Mesenteric fat pad (tissue), 1 donor: ENCODE data around the gene MLLT6. TPM values are rescaled to one million over a fixed set of nuclear protein-coding genes. Genes with fewer than 3 reads are reported as not detected.

Experiments used
- DNase-seq: peaks from one replicate; pipeline ENCODE4 v3.0.0-alpha.2; 2020; ENCODE audit warnings: low spot score
- long read RNA-seq: library from polyadenylated mRNA; unstranded; transcript quantifications from one replicate; pipeline ENCODE4 v2.0.0, GENCODE V29; 2020
- total RNA-seq: library from RNA; stranded (reverse); fragmentation: NEBNext Ultra II Directional; extraction: Animal tissue kit (Norgen Biotek cat#: 25700); gene quantifications from one replicate; pipeline ENCODE4 v1.2.1, GENCODE V29; 2021
- donor health status: DM: yes; HTN: yes; CAD: no.

Gene MLLT6
- 77.0 TPM for total RNA-seq
- long read RNA-seq, transcript MLLT6-205 (1 exons, 2,937 nt): major isoform, 42 of 77 reads
- long read RNA-seq, partial matches to known transcripts: 15 of 77 reads
- long read RNA-seq, other reads (novel, unspliced or antisense): 20 of 77 reads

DNA sequence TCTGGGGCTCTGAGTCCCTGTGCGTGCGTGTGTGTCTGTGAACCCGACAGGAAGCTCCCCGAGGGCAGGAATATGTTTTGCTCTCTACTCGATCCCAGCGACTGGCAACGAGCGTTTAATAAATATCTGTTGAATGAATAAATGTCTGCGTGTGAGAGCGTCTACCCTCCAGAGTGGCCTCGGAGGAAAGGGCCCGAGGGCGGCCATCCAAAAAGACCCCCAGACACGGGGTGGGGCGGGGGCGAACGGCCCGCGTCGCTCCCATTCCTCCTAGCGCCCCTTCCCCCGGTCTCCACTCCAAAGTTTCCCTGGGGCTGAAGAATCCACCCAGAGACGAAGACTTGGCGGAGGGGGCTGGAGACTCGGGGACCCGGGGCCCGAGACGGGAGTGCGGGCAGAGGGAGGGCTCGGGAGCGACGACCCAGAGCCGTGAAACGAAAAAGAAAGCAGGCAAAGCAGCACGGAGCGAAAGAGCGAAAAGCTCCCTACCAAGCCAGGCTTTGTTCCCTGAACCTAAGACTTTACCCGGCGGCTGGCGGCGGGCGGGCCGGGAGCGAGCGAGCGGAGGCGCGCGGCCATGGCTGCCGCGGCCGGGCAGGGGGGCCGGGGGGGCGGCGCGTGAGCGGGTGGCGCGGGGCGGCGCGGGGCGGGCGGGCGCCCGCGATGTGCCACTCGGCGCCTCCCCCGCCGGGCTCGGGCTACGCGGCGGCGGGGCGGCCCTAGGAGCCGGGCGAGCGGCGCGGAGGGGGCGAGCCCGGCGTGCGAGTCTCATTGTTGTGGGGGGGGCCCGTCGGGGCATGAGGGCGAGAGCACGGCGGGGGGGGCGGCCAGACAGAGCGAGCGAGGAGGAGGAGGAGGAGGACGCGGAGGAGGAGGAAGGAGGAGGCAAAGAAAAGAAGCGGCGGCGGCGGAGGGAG, at the start of gene MLLT6:
Gene MLLT6, plus strand, starts transcription at position 668 of the 917 bp plus-strand sequence. CDS start 360 bp downstream, outside the sequence.
- DNase-seq: no peak

DNA sequence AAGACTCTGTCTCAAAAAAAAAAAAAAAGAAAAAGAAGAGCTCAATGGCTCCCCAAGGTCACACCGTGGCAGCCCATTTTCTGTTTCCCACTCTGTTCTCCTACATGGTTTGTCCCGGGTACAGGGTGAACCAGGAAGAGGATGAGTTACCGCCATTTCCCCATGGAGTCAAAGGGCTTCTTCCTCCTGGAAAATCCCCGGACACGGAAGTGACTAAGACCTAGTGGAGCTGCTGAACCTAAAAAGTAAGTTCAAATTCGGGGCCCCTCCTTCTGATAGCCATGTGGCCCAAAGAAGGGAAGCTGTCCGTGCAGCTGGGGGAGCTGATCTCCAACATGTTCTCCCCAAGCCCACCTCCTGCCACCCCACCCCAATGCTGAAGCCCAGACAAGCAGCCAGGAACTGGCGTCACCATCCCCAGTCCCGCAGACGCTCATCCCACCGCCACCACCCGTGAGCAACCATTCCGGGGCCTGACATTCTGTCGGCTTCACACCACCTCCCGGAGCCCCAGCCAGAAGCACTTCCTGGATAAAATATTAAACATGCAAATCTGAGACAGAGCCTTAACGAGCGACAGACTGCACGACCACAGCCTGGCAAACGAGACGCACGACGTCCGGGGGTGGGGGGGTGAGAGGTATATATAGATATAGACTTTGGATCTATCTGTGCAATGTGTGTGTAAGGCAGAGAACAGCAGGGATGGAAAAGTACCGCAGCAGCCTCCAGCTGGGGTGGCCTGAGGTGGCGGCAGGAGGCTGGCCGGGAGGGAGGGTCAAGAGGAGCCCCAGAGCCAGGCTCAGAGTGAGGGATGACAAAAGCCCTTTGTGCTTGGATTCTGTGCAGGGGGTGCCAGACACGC, 47.9 kb upstream of the MLLT6 start:
- DNase-seq: no peak

DNA sequence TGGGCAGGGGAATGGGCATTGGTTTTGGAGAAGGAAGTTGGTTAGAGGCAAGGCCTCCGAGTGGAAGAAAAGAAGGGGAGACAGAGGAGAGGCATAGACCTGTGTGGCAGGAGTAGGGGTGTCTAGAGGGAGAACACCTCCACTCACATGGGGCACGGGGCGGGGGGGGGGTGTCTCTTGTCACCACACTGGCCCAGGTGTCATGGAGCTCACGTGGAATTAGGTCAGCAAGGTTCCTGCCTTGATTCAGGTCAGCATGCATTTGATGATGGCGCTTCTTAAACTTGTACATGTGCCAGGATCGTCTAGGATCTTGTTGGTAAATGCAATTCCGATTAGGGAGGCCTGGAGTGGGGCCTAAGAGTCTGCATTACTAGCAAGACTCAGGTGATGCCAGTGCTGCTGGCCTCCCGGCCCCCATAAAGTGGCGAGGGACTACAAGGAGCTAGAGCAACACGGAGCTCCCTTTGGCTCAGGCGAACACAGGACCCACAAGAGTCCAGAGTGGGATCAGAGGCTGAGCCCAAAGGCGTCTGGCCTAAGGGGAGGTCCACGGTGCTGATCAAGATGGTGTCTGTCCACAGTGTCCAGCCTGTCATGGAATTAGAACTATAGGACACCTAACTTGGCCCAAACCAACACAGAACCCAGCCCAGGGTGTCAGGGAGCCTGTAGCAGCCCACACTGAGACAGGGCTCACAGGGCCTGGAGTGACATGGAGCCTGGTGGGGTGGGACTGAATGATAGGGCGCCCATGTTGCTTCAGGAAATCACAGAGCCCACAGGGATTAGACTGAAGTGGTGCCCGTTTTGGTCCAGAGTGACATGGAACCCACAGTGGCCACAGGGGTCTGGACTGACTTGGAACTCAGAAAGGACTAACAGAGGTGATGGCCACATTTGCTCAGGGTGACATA, 47.0 kb upstream of the MLLT6 start:
- DNase-seq: no peak

DNA sequence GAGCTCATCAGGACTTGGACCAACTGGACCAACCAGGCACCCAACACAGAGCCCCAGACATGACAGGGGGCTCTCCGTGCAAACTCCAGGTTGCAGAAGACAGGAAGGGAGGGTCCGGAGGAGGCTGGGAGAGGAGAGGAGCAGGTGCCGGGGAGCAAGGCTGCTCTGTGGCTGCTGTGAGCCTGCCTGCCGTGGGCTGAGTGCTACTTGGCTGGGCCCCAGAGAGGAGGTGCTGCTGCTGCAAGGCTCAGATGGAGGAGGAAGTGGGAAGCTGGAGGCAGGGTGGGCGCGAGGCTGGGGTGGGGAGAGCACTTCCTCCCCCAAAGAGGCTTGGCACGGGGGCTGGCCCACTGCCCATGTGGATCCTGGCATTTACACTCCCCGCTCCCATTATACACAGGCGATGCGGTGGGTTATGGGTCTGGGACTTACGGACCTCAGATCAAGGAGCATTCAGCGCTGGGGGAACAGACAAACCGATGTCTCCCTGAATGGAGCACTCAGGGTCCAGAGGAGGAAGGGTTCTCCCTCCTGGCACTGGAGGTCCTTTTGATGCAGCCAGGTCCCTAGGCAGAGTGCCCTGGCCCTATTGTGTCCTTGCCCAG, 46.2 kb upstream of the MLLT6 start:
- DNase-seq: no peak

DNA sequence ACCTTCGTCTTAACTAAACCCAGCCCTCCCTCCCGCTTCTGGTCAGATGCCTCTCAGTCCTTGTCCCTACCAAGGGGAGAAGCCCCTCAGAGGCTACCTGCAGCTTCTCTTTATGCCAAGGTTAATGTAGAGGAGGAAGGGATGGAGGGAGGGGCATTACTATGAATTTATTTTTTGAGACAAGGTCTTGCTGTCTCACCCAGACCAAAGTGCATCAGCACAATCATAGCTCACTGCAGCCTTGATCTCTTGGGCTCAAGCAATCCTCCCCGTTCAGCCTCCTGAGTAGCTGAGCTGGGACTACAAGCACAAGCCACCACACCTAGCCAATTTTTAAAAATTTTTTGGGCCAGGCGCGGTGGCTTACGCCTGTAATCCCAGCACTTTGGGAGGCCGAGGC, 45.7 kb upstream of the MLLT6 start:
- DNase-seq: no peak

DNA sequence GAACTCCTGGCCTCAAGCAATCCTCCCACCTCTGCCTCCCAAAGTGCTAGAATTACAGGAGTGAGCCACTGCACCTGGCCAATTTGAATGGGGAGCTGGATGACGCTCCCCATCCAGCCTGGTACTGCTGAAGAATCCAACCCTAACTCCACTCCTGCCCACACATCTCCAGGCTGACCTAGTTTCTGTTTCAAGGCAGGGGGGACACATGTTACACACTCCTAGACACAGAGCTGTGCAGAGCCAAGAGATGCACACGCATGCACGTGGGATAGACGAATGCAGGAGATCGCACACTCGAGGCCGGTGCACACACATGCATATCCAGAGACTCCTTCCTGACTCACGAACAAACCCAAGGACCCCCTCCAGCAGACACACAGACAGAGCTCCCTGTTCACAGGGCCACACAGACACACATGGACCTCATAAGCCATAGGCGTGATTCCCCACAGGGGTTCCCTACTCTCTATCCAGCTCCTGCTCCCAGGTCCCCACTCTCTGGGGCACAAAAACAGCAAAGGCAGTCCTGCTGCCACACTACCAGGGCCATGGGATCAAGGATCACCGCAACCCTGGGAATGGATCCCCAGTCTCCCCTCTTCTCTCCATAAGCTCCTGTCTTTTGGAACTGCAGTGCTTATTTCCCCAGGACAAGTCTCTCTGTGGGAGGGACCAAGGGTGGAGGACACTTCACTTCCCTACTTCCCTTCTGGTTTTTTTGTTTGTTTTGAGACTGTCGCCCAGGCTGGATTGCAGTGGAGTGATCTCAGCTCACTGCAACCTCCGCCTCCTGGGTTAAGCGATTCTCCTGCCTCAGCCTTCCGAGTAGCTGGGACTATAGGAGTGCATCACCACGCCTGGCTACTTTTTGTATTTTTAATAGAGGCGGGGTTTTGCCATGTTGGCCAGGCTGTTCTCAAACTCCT, 44.7 kb upstream of the MLLT6 start:
- no peak for DNase-seq

DNA sequence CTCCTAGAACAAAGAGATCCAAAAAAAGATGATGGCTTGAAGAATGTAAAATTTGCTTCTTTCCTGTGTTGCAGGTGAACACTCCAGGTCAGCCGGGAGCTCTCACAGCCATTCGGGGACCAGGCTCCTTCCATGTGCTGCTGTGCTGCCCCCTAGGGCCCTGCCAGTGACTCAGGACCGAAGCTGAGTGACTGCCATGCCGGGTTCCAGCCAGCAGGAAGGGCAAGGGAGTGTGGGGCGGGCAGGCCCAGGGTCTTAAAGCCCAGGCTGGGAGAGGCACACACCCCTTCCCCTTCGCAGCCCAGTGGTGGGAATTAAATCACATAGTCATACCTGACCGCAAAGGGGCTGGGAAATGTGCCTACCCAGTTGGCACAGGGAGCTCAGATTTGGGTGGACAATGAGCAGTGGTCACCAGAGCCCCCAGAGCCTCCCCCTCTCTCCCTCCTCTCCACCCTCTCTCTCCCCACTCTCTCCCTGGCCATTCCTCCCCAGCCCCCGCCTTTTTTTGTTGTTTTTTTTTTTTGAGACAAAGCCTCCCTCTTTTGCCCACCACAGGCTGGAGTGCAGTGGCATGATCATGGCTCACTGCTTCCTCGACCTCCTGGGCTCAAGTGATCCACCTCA, 41.8 kb upstream of the MLLT6 start:
- no peak for DNase-seq

DNA sequence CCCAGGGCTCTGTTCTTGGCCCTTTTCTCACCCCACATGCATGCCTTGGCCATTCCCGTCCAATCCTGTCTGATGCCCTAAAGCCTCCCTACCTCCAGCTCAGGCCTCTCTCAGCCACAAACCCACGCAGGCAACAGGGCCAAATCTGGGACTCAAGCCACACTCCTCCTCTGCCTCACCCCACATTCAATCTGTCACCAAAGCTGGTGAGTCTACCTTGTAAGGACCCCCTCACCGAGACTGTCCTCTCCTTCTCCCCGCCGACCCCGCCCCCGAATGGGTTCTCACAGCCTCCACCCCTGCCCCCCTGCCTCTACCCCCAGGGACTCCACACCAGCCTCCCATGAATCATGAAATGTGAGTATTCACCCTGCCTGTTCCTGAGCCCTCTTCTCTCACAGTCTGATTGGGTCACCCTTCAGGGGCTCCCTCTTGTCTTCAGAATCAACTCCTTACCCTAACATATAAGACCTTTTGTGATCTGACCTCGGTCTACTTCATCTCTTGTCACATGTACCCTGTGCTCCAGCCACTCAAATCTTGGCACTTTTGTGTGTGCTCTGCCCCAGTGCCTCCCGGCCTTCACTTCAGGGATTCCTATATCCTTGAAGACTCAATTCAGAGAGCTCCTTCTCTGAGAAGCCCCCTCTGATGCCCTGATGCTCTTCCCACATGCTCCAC, 41.0 kb upstream of the MLLT6 start:
- no peak for DNase-seq

DNA sequence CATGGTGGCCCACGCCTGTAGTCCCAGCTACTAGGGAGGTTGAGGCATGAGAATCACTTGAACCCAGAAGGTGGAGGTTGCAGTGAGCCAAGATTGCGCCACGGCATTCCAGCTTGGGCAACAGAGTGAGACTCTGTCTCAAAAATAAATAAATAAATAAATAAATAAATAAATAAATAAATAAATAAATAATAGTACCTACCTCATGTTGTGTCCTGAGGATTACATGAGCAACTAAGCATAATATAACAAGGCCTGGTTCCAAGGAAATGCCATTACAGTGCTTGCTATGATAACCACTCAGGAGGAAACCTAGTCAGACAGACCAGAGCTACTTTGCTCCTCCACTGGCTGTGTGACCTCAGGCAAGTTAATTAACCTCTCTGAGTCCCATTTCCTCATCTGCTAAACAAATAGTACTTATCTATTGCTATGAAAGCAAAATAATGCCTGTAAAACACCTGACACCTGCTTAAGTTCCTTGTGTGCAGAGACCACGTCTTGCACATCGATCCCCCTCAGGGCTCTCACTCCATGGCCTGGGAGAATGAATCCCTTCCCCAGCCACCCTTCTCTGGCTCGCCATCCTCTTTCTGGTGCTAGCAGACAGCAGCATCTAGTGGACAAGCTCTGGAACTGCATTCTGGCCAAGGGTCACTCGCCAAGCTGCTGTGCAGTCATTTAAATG, 37.8 kb upstream of the MLLT6 start:
- DNase-seq: no peak

DNA sequence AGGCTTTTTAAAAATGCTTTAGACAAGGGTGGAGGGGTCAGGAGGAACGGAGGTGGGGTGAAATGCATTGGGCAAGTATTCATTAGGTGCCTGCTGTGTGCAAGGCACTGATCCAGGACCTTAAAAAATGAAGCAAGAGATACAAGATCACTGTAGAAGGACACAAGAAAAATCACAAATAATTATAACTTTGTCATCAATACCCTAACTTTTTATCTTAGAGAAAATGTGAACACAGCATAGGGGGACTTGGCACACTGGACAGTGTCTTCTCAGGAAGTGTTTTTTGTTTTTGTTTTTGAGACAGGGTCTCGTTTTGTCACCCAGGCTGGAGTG, 37.3 kb upstream of the MLLT6 start:
- DNase-seq: no peak

DNA sequence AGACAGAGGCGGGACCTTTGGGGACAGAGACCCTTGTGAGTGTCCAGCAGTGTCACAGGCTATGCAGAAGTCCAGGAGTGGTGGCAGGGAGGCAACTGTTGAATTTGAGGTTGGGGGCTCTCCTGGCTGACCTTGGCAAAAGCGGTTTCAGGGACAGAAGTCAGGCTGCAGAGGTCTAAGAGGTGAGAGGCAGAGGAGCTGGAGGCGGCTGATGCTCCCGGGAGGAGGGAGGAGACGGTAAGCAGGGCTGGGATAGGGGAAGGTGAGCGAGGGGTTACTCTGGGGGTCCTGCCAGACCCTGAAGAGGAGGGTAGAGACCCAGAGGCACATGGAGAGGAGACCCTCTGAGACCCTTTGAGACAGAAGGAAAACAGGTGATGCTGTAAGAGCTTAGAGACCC, 35.6 kb upstream of the MLLT6 start:
- no peak for DNase-seq

DNA sequence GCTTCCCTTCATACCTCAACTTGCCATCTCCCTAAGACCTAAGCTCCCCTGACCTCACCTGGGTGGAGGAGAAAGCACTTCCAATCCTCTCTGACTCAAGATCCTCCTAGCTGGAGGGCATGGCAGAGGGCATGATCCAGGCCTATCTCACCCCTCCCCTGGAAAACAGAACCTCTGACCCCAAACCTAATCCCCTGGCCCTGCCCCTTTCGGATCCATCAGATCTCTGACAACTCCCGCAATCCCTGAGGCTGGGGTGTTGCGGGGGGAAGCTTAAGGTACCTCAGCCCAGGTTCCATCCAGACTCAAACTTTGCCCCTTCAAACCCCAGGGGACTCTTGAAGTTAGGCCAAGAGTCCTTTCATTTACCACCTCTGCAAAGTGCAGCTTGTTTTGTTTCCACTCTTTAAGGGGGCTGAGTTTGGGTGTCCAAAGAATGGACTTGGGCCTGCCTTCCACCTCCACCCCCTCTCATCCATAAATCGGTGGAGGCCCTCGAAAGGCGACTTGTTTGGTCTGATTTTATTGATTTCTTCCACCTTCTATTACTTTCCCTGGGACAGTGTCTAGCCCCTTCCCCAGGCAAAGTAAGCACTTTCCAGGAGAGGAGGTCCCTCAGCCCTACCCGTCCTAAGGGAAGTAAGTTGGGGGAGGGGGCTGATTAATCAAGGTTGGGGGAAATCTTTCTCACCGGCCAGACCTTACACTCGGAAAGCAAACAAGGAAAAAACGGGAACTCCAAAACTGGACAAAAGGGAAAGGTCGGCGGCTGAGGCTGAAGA, 32.9 kb upstream of the MLLT6 start:
- DNase-seq: no peak

DNA sequence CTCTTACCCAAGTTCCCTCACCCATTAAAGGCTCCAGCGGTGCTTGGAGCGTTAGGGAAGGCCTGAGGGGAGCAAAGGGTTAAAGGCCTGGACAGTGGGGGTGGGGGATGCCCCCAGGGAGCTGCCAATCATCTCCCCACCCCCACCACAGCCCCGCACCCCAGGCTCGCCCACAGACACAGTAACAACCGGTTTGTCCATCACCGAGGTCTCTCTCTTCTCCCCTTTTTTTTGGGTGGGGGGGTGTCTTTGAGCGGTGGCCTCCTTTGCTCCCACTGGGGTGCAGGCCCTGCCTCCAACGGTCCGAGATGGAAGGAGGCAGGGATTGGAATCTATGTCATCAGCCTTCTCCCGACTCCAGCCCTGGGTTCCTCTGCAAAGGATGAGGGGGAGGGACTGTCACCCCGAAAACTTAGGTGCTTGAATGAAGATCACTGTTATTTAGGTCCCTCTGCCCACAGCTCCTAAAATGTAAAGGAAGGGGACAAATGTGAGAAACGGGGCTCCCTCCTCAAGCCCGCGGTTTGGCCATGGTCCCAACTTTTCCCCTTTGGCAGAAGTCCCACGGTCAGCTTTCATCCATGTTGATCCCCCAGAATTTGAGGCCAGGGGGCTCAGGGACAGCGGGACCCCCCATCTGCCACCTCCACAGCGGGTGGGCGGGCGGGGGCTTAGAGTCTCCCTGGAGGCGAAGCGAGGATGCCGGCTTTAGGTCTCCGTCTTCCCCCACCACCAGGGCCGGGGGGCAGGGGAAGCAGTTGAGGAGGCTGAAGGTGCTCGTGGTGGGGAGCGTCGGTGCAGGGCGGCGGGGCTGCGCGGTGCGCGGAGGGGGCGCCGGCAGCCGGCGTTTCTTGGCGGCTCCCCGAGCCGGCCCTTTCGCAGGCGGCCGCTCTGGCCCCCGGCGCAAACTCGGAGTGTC, 32.0 kb upstream of the MLLT6 start:
- no peak for DNase-seq

DNA sequence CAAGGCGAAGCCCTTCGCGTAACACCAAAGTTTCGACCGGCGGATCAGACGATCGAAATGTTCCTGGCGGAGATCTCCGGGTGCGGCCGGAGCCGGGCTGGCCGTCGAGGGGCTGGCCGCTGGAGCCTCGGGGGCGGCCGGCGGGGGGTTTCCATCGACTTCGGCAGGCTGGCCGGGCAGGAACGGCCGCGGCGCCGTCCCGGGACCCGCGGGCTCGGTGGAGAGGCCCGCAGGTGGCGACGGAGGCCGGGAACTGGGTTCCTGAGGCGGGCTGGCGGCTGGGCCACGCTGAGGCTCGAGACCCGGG, 31.4 kb upstream of the MLLT6 start:
- DNase-seq: no peak

DNA sequence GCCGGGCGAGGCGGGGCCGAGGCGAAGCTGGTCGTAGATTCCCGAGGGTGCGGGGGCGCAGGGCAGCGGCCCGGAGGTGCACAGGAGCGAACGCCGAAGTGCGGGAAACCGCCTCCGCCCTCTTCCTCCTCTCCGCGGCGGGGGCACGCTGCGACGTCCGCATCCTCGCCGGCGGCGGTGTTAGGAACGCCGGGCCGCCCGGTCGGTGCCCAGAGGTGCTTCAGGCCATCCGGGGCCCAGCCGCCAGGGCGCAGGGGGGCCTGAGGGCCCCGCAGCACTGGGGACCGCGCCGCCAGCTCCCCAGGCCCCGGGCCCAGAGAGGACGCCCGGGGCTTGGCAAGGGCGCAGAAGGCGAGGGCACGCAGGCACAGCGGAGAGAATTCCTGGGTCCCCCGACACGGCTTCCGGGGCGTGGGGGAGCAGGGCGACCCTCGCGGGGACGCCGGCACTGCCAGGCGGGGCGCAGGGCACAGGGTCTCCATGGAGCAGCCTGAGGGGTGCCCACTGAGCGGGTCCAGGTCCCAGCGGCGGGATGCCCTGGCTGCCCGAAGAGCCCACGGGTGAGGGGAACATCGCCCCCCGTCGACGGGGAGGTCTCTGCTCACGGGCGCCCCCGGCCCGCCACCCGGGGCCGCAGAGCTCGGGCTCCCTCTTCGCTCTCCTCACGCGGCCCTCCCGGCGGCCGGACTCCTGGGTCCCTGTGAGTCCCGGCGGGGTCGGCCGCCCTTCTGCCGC, 30.9 kb upstream of the MLLT6 start:
- peak; percentile 89 for DNase-seq
